SK-N-SH treated with all-trans-retinoic acid at 6 μM for 48 hours (cell line): ENCODE results near the gene CDA.

Source experiments
- ATAC-seq: fragments of 200-7000 bp; cut with Tn5 transposase; 3 replicates; pipeline ENCODE4 v1.9.1; 2020; ENCODE audit warnings: mild to moderate bottlenecking, moderate library complexity
- ARNTL ChIP-seq: fragments of 450-650 bp; formaldehyde crosslinking; IDR thresholded peaks from 2 replicates; pipeline ENCODE4 v1.5.0; 2020; ENCODE audit warnings: low read depth, mild to moderate bottlenecking, moderate library complexity, borderline replicate concordance
- CSDC2 ChIP-seq: fragments of 250-450 bp; sonication (Bioruptor Pico); IDR thresholded peaks from 2 replicates; pipeline ENCODE4 v1.5.0; 2020; ENCODE audit warnings: mild to moderate bottlenecking, moderate library complexity
- CSRNP3 ChIP-seq: fragments of 250-450 bp; sonication (Bioruptor Pico); IDR thresholded peaks from 2 replicates; pipeline ENCODE4 v1.5.1; 2021; ENCODE audit warnings: mild to moderate bottlenecking, moderate library complexity
- ESRRG ChIP-seq: fragments of 250-450 bp; sonication (Bioruptor Pico); IDR thresholded peaks from 2 replicates; pipeline ENCODE4 v1.6.1; 2021; ENCODE audit warnings: mild to moderate bottlenecking
- GLIS3 ChIP-seq: fragments of 250-450 bp; sonication (Bioruptor Pico); IDR thresholded peaks from 2 replicates; pipeline ENCODE4 v1.5.0; 2020; ENCODE audit warnings: mild to moderate bottlenecking, moderate library complexity
- RARB ChIP-seq: fragments of 250-450 bp; sonication (Bioruptor Pico); IDR thresholded peaks from 2 replicates; pipeline ENCODE4 v1.8.0; 2021; ENCODE audit warnings: mild to moderate bottlenecking, moderate library complexity
- TCF4 ChIP-seq: fragments of 250-450 bp; sonication (Bioruptor Pico); IDR thresholded peaks from 2 replicates; pipeline ENCODE4 v1.8.0; 2021; ENCODE audit warnings: mild to moderate bottlenecking, moderate library complexity, borderline replicate concordance
- TOX ChIP-seq: fragments of 250-450 bp; sonication (Bioruptor Pico); IDR thresholded peaks from 2 replicates; pipeline ENCODE4 v1.8.0; 2021; ENCODE audit warnings: mild to moderate bottlenecking, moderate library complexity, borderline replicate concordance
- ZC3H10 ChIP-seq: fragments of 250-450 bp; sonication (Bioruptor Pico); IDR thresholded peaks from 2 replicates; pipeline ENCODE4 v1.5.1; 2021; ENCODE audit warnings: mild to moderate bottlenecking, moderate library complexity
- ZFP3 ChIP-seq: fragments of 250-450 bp; sonication (Bioruptor Pico); IDR thresholded peaks from 2 replicates; pipeline ENCODE4 v1.5.0; 2020; ENCODE audit warnings: mild to moderate bottlenecking, moderate library complexity
- ZNF565 ChIP-seq: fragments of 450-650 bp; formaldehyde crosslinking; conservative IDR thresholded peaks from 2 replicates; pipeline ENCODE4 v1.5.0; 2020; ENCODE audit warnings: low read depth, mild to moderate bottlenecking, moderate library complexity
- ZNF70 ChIP-seq: fragments of 450-650 bp; formaldehyde crosslinking; IDR thresholded peaks from 2 replicates; pipeline ENCODE4 v1.5.0; 2020; ENCODE audit warnings: mild to moderate bottlenecking, moderate library complexity
- ZNF8 ChIP-seq: fragments of 450-650 bp; formaldehyde crosslinking; IDR thresholded peaks from 2 replicates; pipeline ENCODE4 v1.5.0; 2020; ENCODE audit warnings: mild to moderate bottlenecking, moderate library complexity
- TF ChIP-seq, protein P1 (sequence below): fragments of 250-450 bp; sonication (Bioruptor Pico); IDR thresholded peaks from 2 replicates; pipeline ENCODE4 v1.8.0; 2020; ENCODE audit warnings: mild to moderate bottlenecking, moderate library complexity, borderline replicate concordance
- TF ChIP-seq, protein P2 (sequence below): fragments of 250-450 bp; sonication (Bioruptor Pico); IDR thresholded peaks from 2 replicates; pipeline ENCODE4 v1.5.1; 2020; ENCODE audit warnings: low read depth, mild to moderate bottlenecking, moderate library complexity
- TF ChIP-seq, protein P3 (sequence below): fragments of 250-450 bp; sonication (Bioruptor Pico); IDR thresholded peaks from 2 replicates; pipeline ENCODE4 v1.8.0; 2021; ENCODE audit warnings: low read depth, mild to moderate bottlenecking, moderate library complexity, borderline replicate concordance

The CDA gene

DNA sequence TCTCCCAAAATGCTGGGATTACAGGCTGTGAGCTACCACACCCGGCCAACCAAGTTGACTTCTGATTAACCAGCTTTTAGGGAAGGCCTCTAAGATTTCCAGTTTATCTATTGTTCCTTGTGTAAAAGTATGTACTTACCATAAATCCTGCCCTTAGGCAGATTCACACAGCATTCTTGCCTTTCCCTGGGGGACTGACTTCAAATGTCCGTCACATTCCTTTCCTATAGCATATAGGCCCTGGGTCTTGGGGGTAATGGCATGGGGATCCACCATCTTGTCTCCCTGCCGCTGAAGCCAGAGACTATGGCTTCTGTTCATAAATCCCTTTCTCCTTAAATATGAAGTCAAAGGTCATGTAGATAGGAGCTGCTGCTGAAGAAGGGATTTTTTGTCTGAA lies 43.5 kb downstream of the CDA start (continued):
- TF ChIP-seq, protein P1, sequence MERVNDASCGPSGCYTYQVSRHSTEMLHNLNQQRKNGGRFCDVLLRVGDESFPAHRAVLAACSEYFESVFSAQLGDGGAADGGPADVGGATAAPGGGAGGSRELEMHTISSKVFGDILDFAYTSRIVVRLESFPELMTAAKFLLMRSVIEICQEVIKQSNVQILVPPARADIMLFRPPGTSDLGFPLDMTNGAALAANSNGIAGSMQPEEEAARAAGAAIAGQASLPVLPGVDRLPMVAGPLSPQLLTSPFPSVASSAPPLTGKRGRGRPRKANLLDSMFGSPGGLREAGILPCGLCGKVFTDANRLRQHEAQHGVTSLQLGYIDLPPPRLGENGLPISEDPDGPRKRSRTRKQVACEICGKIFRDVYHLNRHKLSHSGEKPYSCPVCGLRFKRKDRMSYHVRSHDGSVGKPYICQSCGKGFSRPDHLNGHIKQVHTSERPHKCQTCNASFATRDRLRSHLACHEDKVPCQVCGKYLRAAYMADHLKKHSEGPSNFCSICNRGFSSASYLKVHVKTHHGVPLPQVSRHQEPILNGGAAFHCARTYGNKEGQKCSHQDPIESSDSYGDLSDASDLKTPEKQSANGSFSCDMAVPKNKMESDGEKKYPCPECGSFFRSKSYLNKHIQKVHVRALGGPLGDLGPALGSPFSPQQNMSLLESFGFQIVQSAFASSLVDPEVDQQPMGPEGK, result no peak
- no peak for TF ChIP-seq ZNF565 (CRISPR knock-in tag)

DNA sequence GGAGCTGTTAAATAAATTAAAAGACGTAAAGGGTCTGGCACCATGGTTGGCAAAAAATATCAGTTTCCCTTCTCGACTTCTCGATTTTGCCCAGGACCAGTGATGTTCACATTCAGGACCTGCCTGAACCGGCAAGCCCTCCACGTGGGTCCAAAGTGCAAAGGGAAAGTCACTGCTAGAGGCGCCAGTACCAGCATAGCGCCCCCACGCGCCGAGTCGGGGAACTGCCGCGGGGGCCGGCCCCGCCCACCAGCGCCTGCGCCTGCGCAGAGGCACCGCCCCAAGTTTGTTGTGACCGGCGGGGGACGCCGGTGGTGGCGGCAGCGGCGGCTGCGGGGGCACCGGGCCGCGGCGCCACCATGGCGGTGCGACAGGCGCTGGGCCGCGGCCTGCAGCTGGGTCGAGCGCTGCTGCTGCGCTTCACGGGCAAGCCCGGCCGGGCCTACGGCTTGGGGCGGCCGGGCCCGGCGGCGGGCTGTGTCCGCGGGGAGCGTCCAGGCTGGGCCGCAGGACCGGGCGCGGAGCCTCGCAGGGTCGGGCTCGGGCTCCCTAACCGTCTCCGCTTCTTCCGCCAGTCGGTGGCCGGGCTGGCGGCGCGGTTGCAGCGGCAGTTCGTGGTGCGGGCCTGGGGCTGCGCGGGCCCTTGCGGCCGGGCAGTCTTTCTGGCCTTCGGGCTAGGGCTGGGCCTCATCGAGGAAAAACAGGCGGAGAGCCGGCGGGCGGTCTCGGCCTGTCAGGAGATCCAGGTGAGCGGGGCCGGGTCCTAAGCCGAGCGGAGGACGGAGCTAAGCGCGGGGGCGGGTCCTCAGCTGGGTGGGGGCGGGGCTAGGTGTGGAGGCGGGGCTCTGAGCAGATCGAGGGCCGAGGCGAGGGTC lies 44.5 kb downstream of the CDA start, which contains the start of gene PINK1:
PINK1 (plus strand) TSS at position 269 of the 875 bp plus-strand sequence; CDS start at position 360, 91 bp downstream.
- TF ChIP-seq GLIS3 (CRISPR knock-in tag) (no peak), ZNF70 (CRISPR knock-in tag) (no peak), ZNF565 (CRISPR knock-in tag) (no peak), CSDC2 (CRISPR knock-in tag) (no peak)
- peak; percentile 92 for ATAC-seq

- TF ChIP-seq, protein P2, sequence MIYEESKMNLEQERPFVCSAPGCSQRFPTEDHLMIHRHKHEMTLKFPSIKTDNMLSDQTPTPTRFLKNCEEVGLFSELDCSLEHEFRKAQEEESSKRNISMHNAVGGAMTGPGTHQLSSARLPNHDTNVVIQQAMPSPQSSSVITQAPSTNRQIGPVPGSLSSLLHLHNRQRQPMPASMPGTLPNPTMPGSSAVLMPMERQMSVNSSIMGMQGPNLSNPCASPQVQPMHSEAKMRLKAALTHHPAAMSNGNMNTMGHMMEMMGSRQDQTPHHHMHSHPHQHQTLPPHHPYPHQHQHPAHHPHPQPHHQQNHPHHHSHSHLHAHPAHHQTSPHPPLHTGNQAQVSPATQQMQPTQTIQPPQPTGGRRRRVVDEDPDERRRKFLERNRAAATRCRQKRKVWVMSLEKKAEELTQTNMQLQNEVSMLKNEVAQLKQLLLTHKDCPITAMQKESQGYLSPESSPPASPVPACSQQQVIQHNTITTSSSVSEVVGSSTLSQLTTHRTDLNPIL (CRISPR knock-in tag), result no peak
- TF ChIP-seq ZNF70 (CRISPR knock-in tag) (no peak), CSDC2 (CRISPR knock-in tag) (no peak), ARNTL (CRISPR knock-in tag) (no peak), TCF4 (CRISPR knock-in tag) (no peak), ESRRG (CRISPR knock-in tag) (no peak), ZNF565 (CRISPR knock-in tag) (no peak)
- TF ChIP-seq, protein P1, result no peak
- ATAC-seq, result peak; percentile 41
These were observed 45.2 kb downstream of the CDA start for GRCh38 chr1:20634065-20634593.

DNA sequence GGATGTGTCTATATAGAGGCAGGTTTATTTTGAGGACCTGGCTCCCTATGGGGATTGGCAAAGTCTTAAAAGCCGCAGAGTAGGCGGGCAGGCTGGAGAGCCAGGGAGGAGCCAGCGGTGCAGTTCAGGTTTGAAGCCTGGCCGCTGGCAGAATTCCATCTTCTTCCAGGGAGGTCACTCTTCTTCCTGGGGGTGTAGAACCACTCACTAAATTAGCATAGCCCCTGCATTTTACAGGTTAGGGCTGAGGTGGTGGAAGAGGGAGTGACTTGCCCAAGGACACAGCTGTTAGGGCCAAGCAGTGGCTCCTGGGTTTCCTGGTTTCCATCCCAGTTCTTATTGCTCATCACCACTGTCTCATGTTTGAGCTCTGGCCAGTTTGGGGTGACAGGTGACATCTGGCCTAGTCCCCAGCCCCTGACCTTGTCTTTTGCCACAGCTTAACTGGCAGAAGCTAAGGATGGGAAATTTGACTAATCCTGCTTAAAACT lies 45.7 kb downstream of the CDA start:
- peak; percentile 70 for ATAC-seq
- TF ChIP-seq RARB (no peak), TOX (CRISPR knock-in tag) (no peak), ZFP3 (CRISPR knock-in tag) (no peak), GLIS3 (CRISPR knock-in tag) (no peak), ARNTL (CRISPR knock-in tag) (no peak), CSDC2 (CRISPR knock-in tag) (no peak)
- TF ChIP-seq, all 23 proteins: peak for 0

- TF ChIP-seq ZC3H10 (CRISPR knock-in tag) (no peak), RARB (no peak), ESRRG (CRISPR knock-in tag) (no peak), ZNF70 (CRISPR knock-in tag) (no peak)
- TF ChIP-seq, protein P3, sequence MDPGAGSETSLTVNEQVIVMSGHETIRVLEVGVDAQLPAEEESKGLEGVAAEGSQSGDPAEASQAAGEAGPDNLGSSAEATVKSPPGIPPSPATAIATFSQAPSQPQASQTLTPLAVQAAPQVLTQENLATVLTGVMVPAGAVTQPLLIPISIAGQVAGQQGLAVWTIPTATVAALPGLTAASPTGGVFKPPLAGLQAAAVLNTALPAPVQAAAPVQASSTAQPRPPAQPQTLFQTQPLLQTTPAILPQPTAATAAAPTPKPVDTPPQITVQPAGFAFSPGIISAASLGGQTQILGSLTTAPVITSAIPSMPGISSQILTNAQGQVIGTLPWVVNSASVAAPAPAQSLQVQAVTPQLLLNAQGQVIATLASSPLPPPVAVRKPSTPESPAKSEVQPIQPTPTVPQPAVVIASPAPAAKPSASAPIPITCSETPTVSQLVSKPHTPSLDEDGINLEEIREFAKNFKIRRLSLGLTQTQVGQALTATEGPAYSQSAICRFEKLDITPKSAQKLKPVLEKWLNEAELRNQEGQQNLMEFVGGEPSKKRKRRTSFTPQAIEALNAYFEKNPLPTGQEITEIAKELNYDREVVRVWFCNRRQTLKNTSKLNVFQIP (CRISPR knock-in tag), result no peak
- TF ChIP-seq, all 23 proteins: peak for 0
- no peak for ATAC-seq
These were observed 48.0 kb downstream of the CDA start for GRCh38 chr1:20636785-20637347.

GRCh38 chr1:20640183-20640597 lies 51.3 kb downstream of the CDA start:
- ATAC-seq, result peak; percentile 92
- TF ChIP-seq ZNF8, result no peak
- TF ChIP-seq, protein P2 (CRISPR knock-in tag), result no peak
- TF ChIP-seq GLIS3 (CRISPR knock-in tag), result no peak
- no peak for TF ChIP-seq CSRNP3
- TF ChIP-seq ZNF565 (CRISPR knock-in tag), result no peak
- no peak for TF ChIP-seq CSDC2 (CRISPR knock-in tag)
